Keratinocyte (primary cell): ENCODE data around the gene TBCE. TPM values are rescaled to one million over a fixed set of nuclear protein-coding genes. Genes with fewer than 3 reads are reported as not detected.

Source experiments
- DNase-seq: peaks from one replicate; pipeline ENCODE4 v3.0.0-alpha.2; 2011; ENCODE audit warnings: low read depth, missing footprints, low spot score
- FAIRE-seq: peaks from 2 replicates; lab custom pipeline; 2011; peaks lifted over from hg19 to GRCh38; lab: Jason Lieb, UNC
- H2AFZ ChIP-seq: 2 replicates; pipeline ENCODE4 v1.6.0; 2012; ENCODE audit warnings: low read length, control low read depth, inconsistent platforms; ENCODE audit not compliant: control insufficient read depth
- H3K27ac ChIP-seq: 2 replicates; pipeline ENCODE4 v1.5.1; 2011; ENCODE audit warnings: low read length; ENCODE audit not compliant: control insufficient read depth, insufficient read depth
- H3K27me3 ChIP-seq: 3 replicates; pipeline ENCODE4 v1.6.0; 2011; ENCODE audit warnings: low read length; ENCODE audit not compliant: control insufficient read depth, insufficient read depth; ENCODE audit errors: extremely low read depth
- H3K36me3 ChIP-seq, 2 experiments: 2 replicates in 1 of 2; 3 replicates in 1 of 2; pipeline ENCODE4 v1.5.1; 2011; ENCODE audit warnings: low read length in 2 of 2, mild to moderate bottlenecking in 1 of 2; ENCODE audit not compliant: control insufficient read depth in 2 of 2, insufficient read depth in 2 of 2; ENCODE audit errors: extremely low read depth in 1 of 2
- H3K4me1 ChIP-seq: 3 replicates; pipeline ENCODE4 v1.5.1; 2011; ENCODE audit warnings: low read length; ENCODE audit not compliant: control insufficient read depth, insufficient read depth; ENCODE audit errors: extremely low read depth
- H3K4me2 ChIP-seq: 3 replicates; pipeline ENCODE4 v1.6.0; 2011; ENCODE audit warnings: low read depth, low read length; ENCODE audit not compliant: control insufficient read depth, insufficient read depth; ENCODE audit errors: extremely low read depth
- H3K4me3 ChIP-seq, 3 experiments: fragments of 200-600 bp in 1 of 3; sonication (generic) in 1 of 3; 2 replicates in 2 of 3; 3 replicates in 1 of 3; pipeline ENCODE4 v1.5.1; 2011 to 2016; ENCODE audit warnings: low read length in 3 of 3, mild to moderate bottlenecking in 3 of 3, control low read depth in 2 of 3, inconsistent platforms in 1 of 3, low read depth in 1 of 3, mixed read lengths in 1 of 3, mixed run types in 1 of 3, moderate library complexity in 1 of 3; ENCODE audit not compliant: control insufficient read depth in 2 of 3, insufficient read depth in 2 of 3; ENCODE audit errors: extremely low read depth in 1 of 3
- H3K79me2 ChIP-seq: 2 replicates; pipeline ENCODE4 v1.6.0; 2012; ENCODE audit warnings: low read length; ENCODE audit not compliant: control insufficient read depth, insufficient read depth
- H3K9ac ChIP-seq: 3 replicates; pipeline ENCODE4 v1.6.0; 2011; ENCODE audit warnings: low read length; ENCODE audit not compliant: control insufficient read depth, insufficient read depth; ENCODE audit errors: extremely low read depth
- H3K9me1 ChIP-seq: 3 replicates; pipeline ENCODE4 v1.6.0; 2011; ENCODE audit warnings: low read length; ENCODE audit not compliant: control insufficient read depth, insufficient read depth; ENCODE audit errors: extremely low read depth
- H3K9me3 ChIP-seq: 2 replicates; pipeline ENCODE4 v1.5.1; 2012; ENCODE audit warnings: low read depth, low read length; ENCODE audit not compliant: control insufficient read depth
- H4K20me1 ChIP-seq: 3 replicates; pipeline ENCODE4 v1.6.0; 2011; ENCODE audit warnings: low read length; ENCODE audit not compliant: control insufficient read depth, insufficient read depth; ENCODE audit errors: extremely low read depth
- CTCF ChIP-seq, 3 experiments: IDR thresholded peaks in 1 of 3; conservative IDR thresholded peaks in 1 of 3; optimal IDR thresholded peaks in 1 of 3; 2 replicates in 2 of 3; 3 replicates in 1 of 3; pipeline versions ENCODE3 to v1.5.1; 2011; ENCODE audit warnings: low read length in 3 of 3, mild to moderate bottlenecking in 3 of 3, moderate library complexity in 2 of 3, control low read depth in 1 of 3, inconsistent platforms in 1 of 3; ENCODE audit not compliant: insufficient read depth in 2 of 3; ENCODE audit errors: extremely low read depth in 1 of 3
- EZH2 ChIP-seq: IDR thresholded peaks from one replicate; pipeline ENCODE4 v1.6.1; 2012; ENCODE audit warnings: inconsistent platforms, mild to moderate bottlenecking, low read length, moderate library complexity
- dilution Hi-C: fragments of 300-500 bp; cut with MboI; formaldehyde crosslinking; loops from one replicate; pipeline ENCODE4 v1.7.0; 2020; ENCODE audit warnings: low sequenced_read_pairs; ENCODE audit not compliant: extremely low pct_ligation_motif_present
- polyA plus RNA-seq, 5 experiments: library from polyadenylated mRNA; depleted of rRNA in 3 of 5; stranded (reverse) in 3 of 5; stranded (forward) in 1 of 5; unstranded in 1 of 5; fragments of >200 nt; gene quantifications; 1 replicate in 1 of 5; 2 replicates in 3 of 5; 3 replicates in 1 of 5; pipeline versions ENCODE4 v1.2.1 to v1.2.3, GENCODE V29; 2011 to 2012; ENCODE audit warnings: missing spikeins in 2 of 5, low read depth in 1 of 5, low replicate concordance in 1 of 5

Gene TBCE
- polyA plus RNA-seq, 1 donor (not counting 4 experiments of a cell fraction or from before 2014, with no cell fraction given): 27.5 TPM

GRCh38 chr1:235424092-235424491 lies 56.9 kb downstream of the TBCE start:
- no peak for FAIRE-seq

GRCh38 chr1:235425357-235425756 lies 58.1 kb downstream of the TBCE start:
- peaks cover 2% of the 10 kb centered on the region for H3K79me2 ChIP-seq
- no peak overlapping the region for H2AFZ ChIP-seq
- no peak overlapping the region for H3K27ac ChIP-seq

More at GRCh38 chr1:235424092-235424491, 56.9 kb downstream of the TBCE start:
- DNase-seq: no peak
- H3K9ac ChIP-seq: no peak overlapping the region
- TF ChIP-seq CTCF (optimal IDR thresholded peaks at IDR 0.05 in 1 of 3, IDR thresholded peaks at IDR 0.05 in 1 of 3, conservative IDR thresholded peaks at IDR 0.05 in 1 of 3; ENCODE audit: extremely low read depth in 1 of 3, insufficient read depth in 2 of 3, low read length in 3 of 3) (no peak), EZH2 (no peak)
- H3K36me3 ChIP-seq: peaks cover 0 to 4% of the 10 kb centered on the region in 2 experiments
- no peak overlapping the region for H2AFZ ChIP-seq
- H4K20me1 ChIP-seq: no peaks in the 10 kb centered on the region
- H3K4me2 ChIP-seq: no peak overlapping the region
- no peaks in the 10 kb centered on the region for H3K27me3 ChIP-seq
- dilution Hi-C loops: no loop called here
- H3K4me3 ChIP-seq: no peak overlapping the region
- no peaks in the 10 kb centered on the region for H3K9me3 ChIP-seq
- H3K9me1 ChIP-seq: no peaks in the 10 kb centered on the region
- no peaks in the 10 kb centered on the region for H3K4me1 ChIP-seq
- no peak overlapping the region for H3K27ac ChIP-seq
- H3K79me2 ChIP-seq: peaks cover 2% of the 10 kb centered on the region

More at GRCh38 chr1:235425357-235425756, 58.1 kb downstream of the TBCE start:
- no peaks in the 10 kb centered on the region for H3K27me3 ChIP-seq
- TF ChIP-seq CTCF (optimal IDR thresholded peaks at IDR 0.05 in 1 of 3, IDR thresholded peaks at IDR 0.05 in 1 of 3, conservative IDR thresholded peaks at IDR 0.05 in 1 of 3; ENCODE audit: extremely low read depth in 1 of 3, insufficient read depth in 2 of 3, low read length in 3 of 3): no peak
- TF ChIP-seq EZH2: no peak
- no peak overlapping the region for H3K4me3 ChIP-seq
- no peaks in the 10 kb centered on the region for H3K9me3 ChIP-seq
- H3K36me3 ChIP-seq: peaks cover 0 to 4% of the 10 kb centered on the region in 2 experiments
- H3K4me2 ChIP-seq: no peak overlapping the region
- H3K9me1 ChIP-seq: no peaks in the 10 kb centered on the region
- H3K4me1 ChIP-seq: no peaks in the 10 kb centered on the region
- no peak for FAIRE-seq
- no peak overlapping the region for H3K9ac ChIP-seq
- no peak for DNase-seq
- H4K20me1 ChIP-seq: no peaks in the 10 kb centered on the region
- dilution Hi-C loops: no loop called here
